Mesenchymal stem cell (in vitro differentiated cells and primary cell): ENCODE measurements around the gene KRTAP10-3.
"Not testable (repeated sequence)": the region's sequence is repeated elsewhere in the genome, so short reads cannot be mapped to it uniquely, and the experiment has no call there.

Experiments used
- DNase-seq: peaks from one replicate; pipeline ENCODE4 v3.0.0-alpha.2; 2013
- H2AFZ ChIP-seq: one replicate; pipeline ENCODE4 v1.6.1; 2013; ENCODE audit warnings: low read depth, mild to moderate bottlenecking, control low read depth, inconsistent platforms, low read length, moderate library complexity
- H2AK5ac ChIP-seq: 2 replicates; pipeline ENCODE4 v1.6.1; 2013; ENCODE audit warnings: low read length, moderate library complexity, mild to moderate bottlenecking, inconsistent platforms; ENCODE audit not compliant: severe bottlenecking
- H2BK120ac ChIP-seq: one replicate; pipeline ENCODE4 v1.6.1; 2013; ENCODE audit warnings: low read depth, mild to moderate bottlenecking, inconsistent platforms, low read length, moderate library complexity
- H2BK12ac ChIP-seq, 2 experiments: one replicate each; pipeline ENCODE4 v1.6.1; 2013; ENCODE audit warnings: inconsistent platforms in 2 of 2, low read length in 2 of 2, mild to moderate bottlenecking in 2 of 2, moderate library complexity in 2 of 2, control low read depth in 1 of 2
- H2BK15ac ChIP-seq: one replicate; pipeline ENCODE4 v1.6.1; 2013; ENCODE audit warnings: mild to moderate bottlenecking, low read depth, inconsistent platforms; ENCODE audit not compliant: poor library complexity, severe bottlenecking
- H2BK5ac ChIP-seq: 2 replicates; pipeline ENCODE4 v1.6.1; 2013; ENCODE audit warnings: low read depth, mild to moderate bottlenecking, low read length, control low read depth, inconsistent platforms; ENCODE audit not compliant: poor library complexity, severe bottlenecking
- H3K14ac ChIP-seq, 2 experiments: one replicate each; pipeline ENCODE4 v1.6.1; 2013; ENCODE audit warnings: inconsistent platforms in 2 of 2, low read length in 2 of 2, control low read depth in 1 of 2, mild to moderate bottlenecking in 1 of 2, moderate library complexity in 1 of 2
- H3K18ac ChIP-seq, 2 experiments: one replicate each; pipeline ENCODE4 v1.6.1; 2013; ENCODE audit warnings: inconsistent platforms in 2 of 2, low read length in 2 of 2, control low read depth in 1 of 2, low read depth in 1 of 2, mild to moderate bottlenecking in 1 of 2
- H3K23ac ChIP-seq, 2 experiments: one replicate each; pipeline ENCODE4 v1.6.1; 2013; ENCODE audit warnings: inconsistent platforms in 2 of 2, low read length in 2 of 2, mild to moderate bottlenecking in 2 of 2, moderate library complexity in 2 of 2, control low read depth in 1 of 2
- H3K27ac ChIP-seq: 2 replicates; pipeline ENCODE4 v1.5.1; 2013; ENCODE audit warnings: mild to moderate bottlenecking, moderate library complexity, low read length, control low read depth, inconsistent platforms; ENCODE audit not compliant: poor library complexity, severe bottlenecking
- H3K27me3 ChIP-seq, 2 experiments: 2 replicates each; pipeline versions ENCODE4 v1.6.1 to v1.7.0; 2013; ENCODE audit warnings: low read length in 2 of 2, mild to moderate bottlenecking in 2 of 2, moderate library complexity in 2 of 2, control low read depth in 1 of 2, inconsistent platforms in 1 of 2; ENCODE audit not compliant: control insufficient read depth in 1 of 2, insufficient read depth in 1 of 2
- H3K36me3 ChIP-seq, 2 experiments: 2 replicates each; pipeline versions ENCODE4 v1.6.1 to v1.7.0; 2013; ENCODE audit warnings: low read length in 2 of 2, control low read depth in 1 of 2, inconsistent platforms in 1 of 2, low read depth in 1 of 2, mild to moderate bottlenecking in 1 of 2; ENCODE audit not compliant: insufficient read depth in 2 of 2, control insufficient read depth in 1 of 2
- H3K4ac ChIP-seq, 2 experiments: one replicate each; pipeline ENCODE4 v1.6.1; 2013; ENCODE audit warnings: inconsistent platforms in 2 of 2, low read length in 2 of 2, mild to moderate bottlenecking in 2 of 2, moderate library complexity in 2 of 2, control low read depth in 1 of 2, low read depth in 1 of 2
- H3K4me1 ChIP-seq: 2 replicates; pipeline ENCODE4 v1.6.1; 2013; ENCODE audit warnings: low read depth, low read length, control low read depth; ENCODE audit not compliant: control insufficient read depth, insufficient read depth
- H3K4me2 ChIP-seq: 2 replicates; pipeline ENCODE4 v1.6.1; 2013; ENCODE audit warnings: low read length, mild to moderate bottlenecking, inconsistent platforms; ENCODE audit not compliant: poor library complexity, severe bottlenecking
- H3K4me3 ChIP-seq, 2 experiments: 2 replicates each; pipeline versions ENCODE4 v1.5.1 to v1.7.0; 2013; ENCODE audit warnings: low read length in 2 of 2, mild to moderate bottlenecking in 2 of 2, control low read depth in 1 of 2, low read depth in 1 of 2; ENCODE audit not compliant: insufficient read depth in 1 of 2
- H3K79me1 ChIP-seq: replicated peaks from 2 replicates; pipeline ENCODE4 v1.6.1; 2013; ENCODE audit warnings: mild to moderate bottlenecking, control low read depth, low read length, inconsistent platforms; ENCODE audit not compliant: poor library complexity, severe bottlenecking
- H3K9ac ChIP-seq: 2 replicates; pipeline ENCODE4 v1.7.0; 2013; ENCODE audit warnings: mild to moderate bottlenecking, low read length, moderate library complexity
- H3K9me3 ChIP-seq: 2 replicates; pipeline ENCODE4 v1.7.0; 2013; ENCODE audit warnings: mild to moderate bottlenecking, low read length; ENCODE audit not compliant: control insufficient read depth
- H4K8ac ChIP-seq: one replicate; pipeline ENCODE4 v1.6.1; 2013; ENCODE audit warnings: inconsistent platforms, mild to moderate bottlenecking, low read length, moderate library complexity
- H4K91ac ChIP-seq: one replicate; pipeline ENCODE4 v1.6.1; 2013; ENCODE audit warnings: mild to moderate bottlenecking, low read length, inconsistent platforms
- WGBS: methylation state at CpG from one replicate; pipeline ENCODE4 v1.1.7; 2013; ENCODE audit warnings: mixed read lengths; 5-methylcytosine and 5-hydroxymethylcytosine counted together

KRTAP10-3 gene

DNA sequence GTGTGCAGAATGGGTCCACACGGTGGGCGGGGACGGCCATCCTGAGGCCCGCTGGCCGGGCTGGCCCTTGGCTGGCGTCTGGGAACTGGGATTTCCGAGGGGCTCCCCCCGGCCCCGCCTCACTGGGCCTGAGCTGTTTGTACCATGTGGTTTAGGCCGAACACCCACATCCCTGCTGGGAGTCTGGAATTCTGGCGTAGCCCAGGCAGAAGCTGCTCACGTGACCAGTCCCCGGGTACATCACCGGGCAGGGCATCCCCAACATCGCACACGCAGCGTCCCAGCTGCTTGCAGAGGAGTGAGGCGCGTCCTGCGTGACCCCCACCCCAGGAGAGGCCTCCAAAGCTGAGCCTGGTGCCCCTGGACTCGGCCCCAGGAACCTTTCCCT is 43.9 kb upstream of the KRTAP10-3 start:
- Histone ChIP-seq H3K4me1 (no peaks in the 10 kb centered on the region), H3K18ac (no peak overlapping the region), H2AFZ (no peak overlapping the region), H4K91ac (no peak overlapping the region), H3K14ac (no peak overlapping the region), H3K27ac (no peak overlapping the region), H3K23ac (no peak overlapping the region), H3K4me2 (no peak overlapping the region), H2AK5ac (no peak overlapping the region), H3K9me3 (peaks cover 3% of the 10 kb centered on the region), H3K4ac (no peak overlapping the region), H2BK5ac (no peak overlapping the region), H3K4me3 (no peak overlapping the region), H3K36me3 (no peaks in the 10 kb centered on the region), H2BK15ac (no peak overlapping the region), H4K8ac (no peak overlapping the region), H3K27me3 (peaks cover 3 to 21% of the 10 kb centered on the region in 2 experiments), H3K9ac (no peak overlapping the region), H2BK120ac (no peak overlapping the region), H3K79me1 (no peaks in the 10 kb centered on the region), H2BK12ac (no peak overlapping the region)
- 84% methylated on average over 20 of the region's 21 CpGs for WGBS
- no peak for DNase-seq

DNA sequence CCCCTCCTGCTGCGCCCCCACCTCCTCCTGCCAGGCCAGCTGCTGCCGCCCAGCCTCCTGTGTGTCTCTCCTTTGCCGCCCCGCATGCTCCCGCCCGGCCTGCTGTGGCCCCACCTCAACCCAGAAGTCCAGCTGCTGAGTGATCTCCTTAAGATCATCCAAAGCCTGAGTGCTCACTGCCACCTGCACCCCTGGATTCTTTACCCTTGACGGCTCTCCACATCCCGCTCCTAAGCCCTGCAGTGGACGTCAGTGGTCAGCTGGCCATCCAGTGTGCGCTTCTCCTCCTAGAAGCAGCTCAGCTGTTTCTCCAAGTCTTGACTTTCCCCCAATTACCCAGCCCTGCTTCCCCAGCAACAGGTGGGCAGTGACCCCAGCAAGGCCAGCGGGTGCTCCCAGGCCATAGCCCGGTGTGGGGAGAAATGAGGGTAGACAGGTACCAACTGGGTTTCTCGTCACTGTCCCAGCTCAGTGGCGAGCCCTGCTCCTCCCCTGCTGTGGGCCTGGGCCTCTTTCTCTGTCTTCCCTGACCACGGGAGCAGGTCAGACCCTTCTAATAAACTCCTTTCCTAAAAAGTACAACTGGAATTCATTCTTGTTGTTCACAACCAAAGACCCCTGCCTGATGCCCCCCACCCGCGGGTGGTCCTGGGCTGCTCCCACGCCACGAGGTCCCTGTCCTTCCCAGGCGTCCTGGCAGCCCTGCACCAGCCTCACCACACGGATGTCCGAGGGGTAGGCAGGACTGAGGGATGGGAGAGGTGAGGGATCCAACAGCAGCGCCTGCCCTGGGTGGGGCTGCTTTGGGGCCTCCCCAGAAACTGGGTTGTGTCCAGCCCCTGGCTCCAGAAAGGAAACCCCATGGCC is 43.2 kb upstream of the KRTAP10-3 start:
- H2AFZ ChIP-seq: no peak overlapping the region
- H3K14ac ChIP-seq: no peak overlapping the region
- H3K9me3 ChIP-seq: peaks cover 3% of the 10 kb centered on the region
- no peak overlapping the region for H3K9ac ChIP-seq
- H2AK5ac ChIP-seq: no peak overlapping the region
- H3K4me2 ChIP-seq: no peak overlapping the region
- no peak overlapping the region for H2BK15ac ChIP-seq
- no peak overlapping the region for H2BK12ac ChIP-seq
- no peak overlapping the region for H3K4me3 ChIP-seq
- H3K18ac ChIP-seq: no peak overlapping the region
- H3K27me3 ChIP-seq: peaks cover 3 to 21% of the 10 kb centered on the region in 2 experiments
- no peak overlapping the region for H2BK120ac ChIP-seq
- H3K27ac ChIP-seq: no peak overlapping the region
- no peak overlapping the region for H4K91ac ChIP-seq
- no peak overlapping the region for H2BK5ac ChIP-seq
- no peaks in the 10 kb centered on the region for H3K36me3 ChIP-seq
- no peak for DNase-seq
- H4K8ac ChIP-seq: no peak overlapping the region
- no peak overlapping the region for H3K4ac ChIP-seq
- no peaks in the 10 kb centered on the region for H3K79me1 ChIP-seq
- H3K4me1 ChIP-seq: no peaks in the 10 kb centered on the region
- WGBS: 87% methylated on average over 21 of the region's 23 CpGs
- no peak overlapping the region for H3K23ac ChIP-seq

DNA sequence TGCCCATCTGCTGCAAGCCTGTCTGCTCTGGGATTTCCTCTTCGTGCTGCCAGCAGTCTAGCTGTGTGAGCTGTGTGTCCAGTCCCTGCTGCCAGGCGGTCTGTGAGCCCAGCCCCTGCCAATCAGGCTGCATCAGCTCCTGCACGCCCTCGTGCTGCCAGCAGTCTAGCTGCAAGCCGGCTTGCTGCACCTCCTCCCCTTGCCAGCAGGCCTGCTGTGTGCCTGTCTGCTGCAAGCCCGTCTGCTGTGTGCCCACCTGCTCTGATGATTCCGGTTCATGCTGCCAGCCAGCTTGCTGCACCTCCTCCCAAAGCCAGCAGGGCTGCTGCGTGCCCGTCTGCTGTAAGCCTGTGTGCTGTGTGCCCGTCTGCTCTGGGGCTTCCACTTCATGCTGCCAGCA is 42.5 kb upstream of the KRTAP10-3 start:
- H3K14ac ChIP-seq, H3K9ac ChIP-seq, H3K4ac ChIP-seq, H2BK12ac ChIP-seq, H4K91ac ChIP-seq, H2BK120ac ChIP-seq, H2AFZ ChIP-seq, H2AK5ac ChIP-seq, H2BK5ac ChIP-seq, H3K36me3 ChIP-seq, H3K4me2 ChIP-seq, H3K79me1 ChIP-seq, H3K4me3 ChIP-seq, H3K4me1 ChIP-seq, H3K18ac ChIP-seq, H2BK15ac ChIP-seq, H3K27ac ChIP-seq, H3K23ac ChIP-seq, DNase-seq, H3K9me3 ChIP-seq, H4K8ac ChIP-seq: not testable (repeated sequence)
- peaks cover 3 to 21% of the 10 kb centered on the region in 2 experiments for H3K27me3 ChIP-seq
- 78% methylated on average over 10 of the region's 10 CpGs for WGBS

DNA sequence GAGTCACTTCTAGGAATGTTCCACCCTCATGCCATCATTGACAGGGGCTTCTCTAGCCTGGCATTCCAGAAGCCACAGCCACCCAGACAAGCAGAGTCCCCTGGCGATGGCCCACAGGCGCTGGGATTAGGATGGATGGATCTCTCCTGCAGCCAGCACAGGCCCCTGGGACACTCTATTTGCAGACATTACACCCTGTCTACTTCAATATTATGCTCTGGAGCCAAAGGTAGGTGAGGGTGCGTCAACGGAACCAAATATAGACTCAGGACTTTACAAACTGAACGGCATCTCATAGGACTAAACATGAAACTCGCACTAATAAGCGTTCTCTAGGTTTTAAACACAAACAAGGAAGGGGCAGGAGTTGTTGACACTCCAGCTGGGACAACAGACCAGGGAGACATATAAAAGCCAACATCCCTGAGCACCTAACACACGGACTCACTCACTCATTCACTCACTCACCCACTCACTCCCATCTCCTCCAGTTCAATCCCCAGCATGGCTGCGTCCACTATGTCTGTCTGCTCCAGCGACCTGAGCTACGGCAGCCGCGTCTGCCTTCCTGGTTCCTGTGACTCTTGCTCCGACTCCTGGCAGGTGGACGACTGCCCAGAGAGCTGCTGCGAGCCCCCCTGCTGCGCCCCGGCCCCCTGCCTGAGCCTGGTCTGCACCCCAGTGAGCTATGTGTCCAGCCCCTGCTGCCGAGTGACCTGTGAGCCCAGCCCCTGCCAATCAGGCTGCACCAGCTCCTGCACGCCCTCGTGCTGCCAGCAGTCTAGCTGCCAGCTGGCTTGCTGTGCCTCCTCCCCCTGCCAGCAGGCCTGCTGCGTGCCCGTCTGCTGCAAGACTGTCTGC is 41.8 kb upstream of the KRTAP10-3 start, which contains the start of gene KRTAP10-7:
KRTAP10-7 (plus strand) TSS at position 480 of the 861 bp plus-strand sequence; CDS start at position 505, 25 bp downstream.
- not testable (repeated sequence) for H2AK5ac ChIP-seq, H3K23ac ChIP-seq, H3K18ac ChIP-seq, H2BK120ac ChIP-seq, H2BK5ac ChIP-seq, H3K4me2 ChIP-seq, H2BK12ac ChIP-seq, H3K4ac ChIP-seq, H4K8ac ChIP-seq, H4K91ac ChIP-seq, H2BK15ac ChIP-seq, H2AFZ ChIP-seq, H3K4me3 ChIP-seq, H3K36me3 ChIP-seq, H3K14ac ChIP-seq, H3K4me1 ChIP-seq, H3K9ac ChIP-seq, H3K27ac ChIP-seq, H3K9me3 ChIP-seq, DNase-seq, H3K79me1 ChIP-seq
- WGBS: 83% methylated on average over 20 of the region's 23 CpGs
- H3K27me3 ChIP-seq: peaks cover 3 to 28% of the 10 kb centered on the region in 2 experiments
